Raji (cell line): ENCODE data around the gene HSBP1.

Source experiments
- POLR2A ChIP-seq: IDR thresholded peaks from 2 replicates; pipeline ENCODE4 v1.6.1; 2011; ENCODE audit warnings: low read depth, low read length, control low read depth; ENCODE audit not compliant: insufficient read depth

The HSBP1 gene

GRCh38 chr16:83793179-83793578, 14.6 kb upstream of the HSBP1 start:
- TF ChIP-seq POLR2A = no peak

GRCh38 chr16:83794860-83795554, 12.8 kb upstream of the HSBP1 start:
- no peak for TF ChIP-seq POLR2A

GRCh38 chr16:83797013-83797412, 10.8 kb upstream of the HSBP1 start:
- no peak for TF ChIP-seq POLR2A

- no peak for TF ChIP-seq POLR2A
These were observed 8.4 kb upstream of the HSBP1 start for GRCh38 chr16:83799336-83799735.

GRCh38 chr16:83802135-83802534, 5.6 kb upstream of the HSBP1 start:
- TF ChIP-seq POLR2A = no peak

- no peak for TF ChIP-seq POLR2A
These were observed 5.1 kb upstream of the HSBP1 start for GRCh38 chr16:83802554-83803205.

- no peak for TF ChIP-seq POLR2A
These were observed 4.0 kb upstream of the HSBP1 start for GRCh38 chr16:83803811-83804210.

- no peak for TF ChIP-seq POLR2A
These were observed 3.4 kb upstream of the HSBP1 start for GRCh38 chr16:83804366-83804765.

- TF ChIP-seq POLR2A = no peak
These were observed 1.7 kb upstream of the HSBP1 start for GRCh38 chr16:83806036-83806435.

GRCh38 chr16:83806731-83807130, 1.0 kb upstream of the HSBP1 start:
- TF ChIP-seq POLR2A = no peak

- no peak for TF ChIP-seq POLR2A
These were observed 460 bp upstream of the HSBP1 start for GRCh38 chr16:83807327-83807709.

- no peak for TF ChIP-seq POLR2A
These were observed 816 bp downstream of the HSBP1 start for GRCh38 chr16:83808573-83809014.

GRCh38 chr16:83809092-83809491, 1.3 kb downstream of the HSBP1 start:
- no peak for TF ChIP-seq POLR2A

- no peak for TF ChIP-seq POLR2A
These were observed 3.1 kb downstream of the HSBP1 start for GRCh38 chr16:83810901-83811300.

GRCh38 chr16:83813823-83814658, 6.3 kb downstream of the HSBP1 start:
- TF ChIP-seq POLR2A = no peak

- no peak for TF ChIP-seq POLR2A
These were observed 6.8 kb downstream of the HSBP1 start for GRCh38 chr16:83814659-83814985.

GRCh38 chr16:83817022-83817421, 9.2 kb downstream of the HSBP1 start:
- TF ChIP-seq POLR2A = no peak

GRCh38 chr16:83818276-83818675, 10.5 kb downstream of the HSBP1 start:
- TF ChIP-seq POLR2A = no peak
